Activated B cell treated with CpG ODN at 0.5 μM for 24 hours (primary cell): Measurements from ENCODE around the gene PHF10. TPM values are rescaled to one million over a fixed set of nuclear protein-coding genes. Genes with fewer than 3 reads are reported as not detected.
A peak's percentile ranks its signal among the peaks of the same experiment; 100 is the strongest.
"Not testable (repeated sequence)": the region's sequence is repeated elsewhere in the genome, so short reads cannot be mapped to it uniquely, and the experiment has no call there.

Experiments
- ATAC-seq: fragments of 200-7000 bp; cut with Tn5 transposase; one replicate; pipeline ENCODE4 v1.10.0; 2021; ENCODE audit warnings: low read depth, mild to moderate bottlenecking, moderate library complexity
- CTCF ChIA-PET: fragments of 350-600 bp; sonication (Branson Sonifier 250); formaldehyde crosslinking; loops from one replicate; lab custom pipeline; 2021; ENCODE audit warnings: antibody characterized with exemption; lab: Charles Lee
- POLR2A ChIA-PET: fragments of 350-600 bp; sonication (Branson Sonifier 250); formaldehyde crosslinking; loops from one replicate; lab custom pipeline; 2021; ENCODE audit warnings: antibody characterized with exemption; lab: Charles Lee
- DNase-seq: peaks from one replicate; pipeline ENCODE4 v3.0.0; 2022
- H3K27ac Mint-ChIP-seq: one replicate; pipeline ENCODE4 v1.8.0; 2020; ENCODE audit warnings: mixed read lengths
- H3K27me3 Mint-ChIP-seq: one replicate; pipeline ENCODE4 v1.8.0; 2021; ENCODE audit warnings: mixed read lengths
- H3K36me3 Mint-ChIP-seq: one replicate; pipeline ENCODE4 v1.8.0; 2021; ENCODE audit warnings: low read depth, mixed read lengths
- H3K4me1 Mint-ChIP-seq: one replicate; pipeline ENCODE4 v1.8.0; 2021; ENCODE audit warnings: mixed read lengths
- H3K4me3 Mint-ChIP-seq: one replicate; pipeline ENCODE4 v1.8.0; 2020; ENCODE audit warnings: mild to moderate bottlenecking, mixed read lengths
- H3K9me3 Mint-ChIP-seq: one replicate; pipeline ENCODE4 v1.8.0; 2020; ENCODE audit warnings: mixed read lengths
- intact Hi-C: fragments of 100-400 bp; cut with micrococcal nuclease; formaldehyde crosslinking; loops from one replicate; pipeline ENCODE4 v1.15.1; 2024
- total RNA-seq: library from RNA; stranded (reverse); gene quantifications from 2 replicates; pipeline ENCODE4 v1.2.3, GENCODE V29; 2022
- TF ChIP-seq, protein P1 (sequence below): fragments of 200-600 bp; IDR thresholded peaks from one replicate; pipeline ENCODE4 v1.8.0; 2022; ENCODE audit warnings: antibody characterized with exemption, mild to moderate bottlenecking

The PHF10 gene
- total RNA-seq, 1 donor from 2014 or later: 36.6 TPM

DNA sequence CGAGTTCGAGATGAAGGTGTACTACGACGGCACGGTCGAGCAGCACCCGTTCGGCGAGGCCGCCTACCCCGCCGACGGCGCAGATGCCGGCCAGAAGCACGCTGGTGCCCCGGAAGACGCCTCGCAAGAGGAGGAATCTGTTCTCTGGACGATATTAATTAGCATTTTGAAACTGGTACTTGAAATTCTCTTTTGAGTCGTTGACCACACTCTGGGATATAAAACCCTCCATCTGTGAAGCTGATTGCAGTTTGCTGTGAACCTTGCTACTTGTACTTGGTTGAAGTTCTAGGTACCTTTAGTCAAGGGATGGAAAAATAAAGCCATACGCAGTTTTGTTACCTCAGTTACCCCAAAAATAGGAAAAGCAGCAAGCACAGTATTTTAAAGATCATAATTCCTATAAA, 21.5 kb downstream of the PHF10 start:
- TF ChIP-seq, protein P1, sequence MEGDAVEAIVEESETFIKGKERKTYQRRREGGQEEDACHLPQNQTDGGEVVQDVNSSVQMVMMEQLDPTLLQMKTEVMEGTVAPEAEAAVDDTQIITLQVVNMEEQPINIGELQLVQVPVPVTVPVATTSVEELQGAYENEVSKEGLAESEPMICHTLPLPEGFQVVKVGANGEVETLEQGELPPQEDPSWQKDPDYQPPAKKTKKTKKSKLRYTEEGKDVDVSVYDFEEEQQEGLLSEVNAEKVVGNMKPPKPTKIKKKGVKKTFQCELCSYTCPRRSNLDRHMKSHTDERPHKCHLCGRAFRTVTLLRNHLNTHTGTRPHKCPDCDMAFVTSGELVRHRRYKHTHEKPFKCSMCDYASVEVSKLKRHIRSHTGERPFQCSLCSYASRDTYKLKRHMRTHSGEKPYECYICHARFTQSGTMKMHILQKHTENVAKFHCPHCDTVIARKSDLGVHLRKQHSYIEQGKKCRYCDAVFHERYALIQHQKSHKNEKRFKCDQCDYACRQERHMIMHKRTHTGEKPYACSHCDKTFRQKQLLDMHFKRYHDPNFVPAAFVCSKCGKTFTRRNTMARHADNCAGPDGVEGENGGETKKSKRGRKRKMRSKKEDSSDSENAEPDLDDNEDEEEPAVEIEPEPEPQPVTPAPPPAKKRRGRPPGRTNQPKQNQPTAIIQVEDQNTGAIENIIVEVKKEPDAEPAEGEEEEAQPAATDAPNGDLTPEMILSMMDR: no peak
- ChIA-PET POLR2A (interaction anchor here (0.5 to 3.9 kb wide), 8 partner anchors 16 to 850 kb away, joined by 3 to 64 read pairs (median 14); partner anchors contain the start of genes DYNLT2, ERMARD, PHF10 and PSMB1), CTCF (interaction anchor here (1.7 kb wide), 1 partner anchor 20 kb away, joined by 6 read pairs; no protein-coding TSS in a partner anchor)
- H3K36me3 Mint-ChIP-seq: peaks cover 35% of the 10 kb centered on the region
- intact Hi-C loops: loop anchor here (1.0 to 5.0 kb wide), 8 partner anchors 20 to 881 kb away; partner anchors contain the start of genes DLL1, DYNLT2, ERMARD and FAM120B
- H3K4me1 Mint-ChIP-seq: peaks cover 52% of the 10 kb centered on the region
- H3K9me3 Mint-ChIP-seq: no peaks in the 10 kb centered on the region
- DNase-seq: no peak
- no peak for ATAC-seq
- H3K27ac Mint-ChIP-seq: peak overlapping the region; percentile 83
- no peaks in the 10 kb centered on the region for H3K27me3 Mint-ChIP-seq
- peak overlapping the region; percentile 86 for H3K4me3 Mint-ChIP-seq

DNA sequence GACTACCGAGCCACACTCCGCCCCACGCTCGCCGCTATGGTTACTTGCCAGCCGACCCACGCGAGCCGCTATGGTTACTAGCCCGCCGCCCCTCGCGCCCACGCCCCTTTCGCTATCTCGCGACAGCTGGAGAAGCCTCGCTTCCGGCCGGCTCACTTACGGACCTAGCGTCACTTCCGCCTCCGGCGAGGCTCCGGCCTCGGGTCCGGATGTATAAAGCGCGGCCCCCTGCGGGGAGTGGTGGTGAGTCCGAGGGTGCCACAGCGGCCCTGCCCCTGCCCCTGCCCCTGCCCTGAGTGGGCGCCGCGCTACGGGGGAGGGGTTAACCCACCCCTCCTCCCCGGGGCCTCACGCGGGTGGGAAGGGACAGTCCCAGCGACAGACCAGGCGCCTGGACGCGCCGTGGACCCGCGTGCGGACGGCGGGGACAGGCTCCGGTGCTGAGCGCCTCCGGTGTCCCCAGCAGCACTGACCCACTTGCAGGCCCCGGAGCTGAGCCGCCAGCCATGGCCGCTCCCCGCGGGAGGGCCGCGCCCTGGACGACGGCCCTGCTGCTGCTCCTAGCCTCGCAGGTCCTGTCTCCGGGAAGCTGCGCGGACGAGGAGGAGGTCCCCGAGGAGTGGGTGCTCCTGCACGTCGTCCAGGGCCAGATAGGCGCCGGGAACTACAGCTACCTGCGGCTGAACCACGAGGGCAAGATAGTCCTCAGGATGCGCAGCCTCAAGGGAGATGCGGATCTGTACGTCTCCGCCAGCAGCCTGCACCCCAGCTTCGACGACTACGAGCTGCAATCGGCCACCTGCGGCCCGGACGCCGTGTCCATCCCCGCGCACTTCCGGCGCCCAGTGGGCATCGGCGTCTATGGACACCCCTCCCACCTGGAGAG, 22.1 kb downstream of the PHF10 start, which contains the start of the genes C6orf120 and WDR27:
Gene C6orf120 (plus strand): TSS at position 173 of the 886 bp plus-strand sequence. CDS start 334 bp downstream, at position 507.
Gene WDR27 (minus strand): TSS at position 76 of the 886 bp plus-strand sequence. CDS start 13,024 bp downstream, outside the sequence.
- H3K4me1 Mint-ChIP-seq: peaks cover 51% of the 10 kb centered on the region
- peak; percentile 96 for DNase-seq
- ATAC-seq: peak; percentile 87
- no peaks in the 10 kb centered on the region for H3K27me3 Mint-ChIP-seq
- H3K9me3 Mint-ChIP-seq: no peaks in the 10 kb centered on the region
- TF ChIP-seq, protein P1: no peak
- H3K27ac Mint-ChIP-seq: peak within 1 kb of the TSS; percentile 88
- CTCF ChIA-PET: interaction anchor here (1.0 to 1.7 kb wide), 3 partner anchors 16 to 47 kb away, joined by 3 to 6 read pairs (median 3); no protein-coding TSS in a partner anchor
- POLR2A ChIA-PET: interaction anchor here (0.7 to 3.9 kb wide), 11 partner anchors 10 to 882 kb away, joined by 3 to 64 read pairs (median 6); partner anchors contain the start of genes DYNLT2, ERMARD, PDCD2 and PHF10
- intact Hi-C loops: loop anchor here (1.0 to 5.0 kb wide), 9 partner anchors 21 to 882 kb away; partner anchors contain the start of genes DLL1, DYNLT2, ERMARD and FAM120B
- peaks cover 39% of the 10 kb centered on the region for H3K36me3 Mint-ChIP-seq
- peak within 1 kb of the TSS; percentile 92 for H3K4me3 Mint-ChIP-seq

DNA sequence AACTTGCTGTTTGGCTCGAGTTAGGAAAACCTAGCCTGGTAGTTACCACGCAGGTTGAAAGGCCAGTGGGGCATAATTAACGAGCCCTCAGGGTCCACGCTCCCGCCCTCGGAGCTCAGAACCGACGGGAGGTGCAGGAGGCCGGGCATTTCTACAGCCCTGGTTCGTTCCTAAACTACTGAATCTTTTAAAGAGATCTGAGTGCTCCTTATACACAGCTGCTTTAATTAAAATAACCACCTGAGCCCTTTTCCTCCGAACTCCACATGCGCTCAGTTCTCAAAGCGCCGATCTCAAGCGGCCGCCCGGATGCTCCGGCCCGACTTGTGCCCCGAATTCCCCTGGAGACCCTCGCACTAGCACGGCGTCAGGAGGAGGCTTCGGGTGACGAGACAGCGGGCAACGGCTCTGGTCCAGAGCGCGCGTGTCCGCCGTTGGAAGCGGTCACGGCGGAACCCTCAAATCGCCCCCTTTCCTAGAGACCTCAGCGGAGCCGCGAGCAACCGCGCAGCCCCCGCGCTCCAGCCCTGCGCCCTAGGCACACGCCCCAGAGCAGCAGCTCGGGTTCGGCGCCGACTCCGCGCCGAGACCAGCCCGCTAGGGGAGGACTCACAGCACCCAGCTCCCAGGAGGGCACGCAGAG, 22.9 kb downstream of the PHF10 start:
- H3K4me3 Mint-ChIP-seq: peak overlapping the region; percentile 92
- peaks cover 45% of the 10 kb centered on the region for H3K4me1 Mint-ChIP-seq
- H3K27ac Mint-ChIP-seq: peak overlapping the region; percentile 88
- intact Hi-C loops: loop anchor here (2.0 to 5.0 kb wide), 3 partner anchors 117 to 591 kb away; partner anchors contain the start of gene DLL1
- ChIA-PET CTCF (interaction anchor here (0.8 to 1.7 kb wide), 5 partner anchors 17 to 88 kb away, joined by 3 to 6 read pairs (median 3); partner anchors contain the start of genes DYNLT2 and ERMARD), POLR2A (interaction anchor here (0.7 to 3.9 kb wide), 10 partner anchors 11 to 883 kb away, joined by 3 to 64 read pairs (median 8); partner anchors contain the start of genes DYNLT2, ERMARD, PDCD2 and PHF10)
- no peaks in the 10 kb centered on the region for H3K27me3 Mint-ChIP-seq
- TF ChIP-seq, protein P1: no peak
- no peaks in the 10 kb centered on the region for H3K9me3 Mint-ChIP-seq
- DNase-seq (no peak), ATAC-seq (no peak)
- peaks cover 38% of the 10 kb centered on the region for H3K36me3 Mint-ChIP-seq

DNA sequence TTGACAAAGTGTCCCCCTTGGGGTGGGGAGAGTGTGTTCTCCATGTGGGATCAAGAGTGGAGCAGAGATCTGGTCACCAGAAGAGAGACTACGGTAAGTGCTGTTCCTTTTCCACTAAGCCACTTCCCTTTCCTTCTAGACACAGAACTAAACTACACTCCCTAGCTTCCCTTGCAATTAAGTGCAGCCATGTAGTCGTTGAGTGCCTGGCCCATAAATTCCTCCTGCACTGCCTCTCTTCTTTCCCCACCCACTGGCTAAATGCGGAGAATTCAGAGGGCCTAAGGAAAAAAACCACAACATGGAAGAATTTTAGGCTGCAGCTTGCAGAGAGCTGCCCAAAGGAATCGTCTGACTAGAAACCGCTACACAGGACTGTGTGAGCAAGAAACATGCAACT, 24.0 kb downstream of the PHF10 start:
- Mint-ChIP-seq H3K27me3 (no peaks in the 10 kb centered on the region), H3K36me3 (peaks cover 36% of the 10 kb centered on the region), H3K9me3 (peaks cover 3% of the 10 kb centered on the region), H3K4me1 (peaks cover 34% of the 10 kb centered on the region), H3K27ac (no peak overlapping the region), H3K4me3 (peak overlapping the region; percentile 16)
- DNase-seq (no peak), ATAC-seq (no peak)
- ChIA-PET POLR2A (interaction anchor here (2.1 to 3.9 kb wide), 2 partner anchors 27 to 52 kb away, joined by 6 to 54 read pairs; partner anchors contain the start of genes DYNLT2 and ERMARD), CTCF (no interaction called here)
- TF ChIP-seq, protein P1: no peak
- intact Hi-C loops: loop anchor here (2.0 to 5.0 kb wide), 3 partner anchors 115 to 592 kb away; partner anchors contain the start of gene DLL1

DNA sequence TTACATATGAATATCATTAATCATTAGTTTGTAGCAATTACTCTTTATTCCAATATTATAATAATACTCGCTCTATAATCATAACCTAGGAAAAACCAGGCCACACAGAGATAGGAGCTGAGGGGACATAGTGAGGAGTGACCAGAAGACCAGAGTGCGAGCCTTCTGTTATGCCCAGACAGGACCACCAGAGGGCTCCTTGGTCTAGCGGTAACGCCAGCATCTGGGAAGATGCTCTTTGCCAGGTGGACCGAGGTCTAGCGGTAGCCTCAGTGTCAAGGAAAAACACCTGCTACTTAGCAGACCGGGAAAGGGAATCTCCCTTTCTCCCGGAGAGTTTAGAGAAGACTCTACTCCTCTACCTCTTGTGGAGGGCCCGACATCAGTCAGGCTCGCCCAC, 27.2 kb downstream of the PHF10 start:
- H3K27ac Mint-ChIP-seq, CTCF ChIA-PET, H3K4me1 Mint-ChIP-seq, ATAC-seq, H3K4me3 Mint-ChIP-seq, POLR2A ChIA-PET, intact Hi-C loops, H3K27me3 Mint-ChIP-seq, DNase-seq: not testable (repeated sequence)
- Mint-ChIP-seq H3K36me3 (peaks cover 34% of the 10 kb centered on the region), H3K9me3 (peaks cover 12% of the 10 kb centered on the region)
